Medulla oblongata (tissue), 1 donor: ENCODE measurements around the gene MTMR4.
"Not testable (repeated sequence)": the region's sequence is repeated elsewhere in the genome, so short reads cannot be mapped to it uniquely, and the experiment has no call there.

ENCODE experiments used
- DNase-seq: peaks from one replicate; pipeline ENCODE4 v3.0.0-alpha.2; 2015; ENCODE audit errors: extremely low spot score

The MTMR4 gene

GRCh38 chr17:58525239-58525638 lies 10.8 kb upstream of the MTMR4 start:
- DNase-seq = no peak

GRCh38 chr17:58521680-58522079 lies 7.2 kb upstream of the MTMR4 start:
- DNase-seq = no peak

GRCh38 chr17:58520843-58521430 lies 6.5 kb upstream of the MTMR4 start:
- DNase-seq = peak; percentile 28

- peak; percentile 100 for DNase-seq
These were observed 3.6 kb upstream of the MTMR4 start for GRCh38 chr17:58517928-58518609.

GRCh38 chr17:58517378-58517927 lies 3.0 kb upstream of the MTMR4 start:
- DNase-seq = no peak

- no peak for DNase-seq
These were observed 2.4 kb upstream of the MTMR4 start for GRCh38 chr17:58516644-58517377.

GRCh38 chr17:58515286-58515685 lies 848 bp upstream of the MTMR4 start:
- no peak for DNase-seq

GRCh38 chr17:58514770-58515157 lies 326 bp upstream of the MTMR4 start:
- DNase-seq = peak; percentile 16

GRCh38 chr17:58513267-58513964 lies 1.0 kb downstream of the MTMR4 start:
- DNase-seq = no peak

GRCh38 chr17:58510075-58510474 lies 4.4 kb downstream of the MTMR4 start:
- DNase-seq = no peak

- DNase-seq = no peak
These were observed 5.9 kb downstream of the MTMR4 start for GRCh38 chr17:58508341-58509067.

- no peak for DNase-seq
These were observed 7.3 kb downstream of the MTMR4 start for GRCh38 chr17:58507123-58507634.

- no peak for DNase-seq
These were observed 7.9 kb downstream of the MTMR4 start for GRCh38 chr17:58506354-58507080.

- DNase-seq = peak; percentile 53
These were observed 9.5 kb downstream of the MTMR4 start for GRCh38 chr17:58504826-58505351.

GRCh38 chr17:58503866-58504265 lies 10.6 kb downstream of the MTMR4 start:
- DNase-seq = no peak

GRCh38 chr17:58503134-58503533 lies 11.3 kb downstream of the MTMR4 start:
- not testable (repeated sequence) for DNase-seq

GRCh38 chr17:58501451-58501850 lies 13.0 kb downstream of the MTMR4 start:
- DNase-seq = no peak

GRCh38 chr17:58498177-58498828 lies 16.1 kb downstream of the MTMR4 start:
- DNase-seq = no peak

- DNase-seq = no peak
These were observed 20.9 kb downstream of the MTMR4 start for GRCh38 chr17:58493506-58493905.
